Measurements from ENCODE around the gene FREY1. TPM values are rescaled to one million over a fixed set of nuclear protein-coding genes. Genes with fewer than 3 reads are reported as not detected.

Gene FREY1
- total RNA-seq, 1 experiment from 2014 or later, result 4.2 TPM

GRCh38 chr11:45933846-45934579 lies 26.9 kb upstream of the FREY1 start:
- intact Hi-C loops (cut with micrococcal nuclease; ENCODE audit: unreplicated experiment), result no loop called here
- Histone ChIP-seq H3K79me2 (ENCODE audit: low read depth) (no peaks in the 10 kb centered on the region), H3K9me3 (ENCODE audit: insufficient read depth, low read depth) (no peaks in the 10 kb centered on the region), H3K4me1 (replicated peaks; ENCODE audit: insufficient read depth) (0 out of 2 replicates have a peak, but pooled peaks cover 4% of the 10 kb centered on the region), H3F3A (ENCODE audit: insufficient read depth, low read depth) (no peaks in the 10 kb centered on the region), H3K4me3 (no peak overlapping the region), H3K9me2 (ENCODE audit: insufficient read depth) (no peaks in the 10 kb centered on the region), H3K4me2 (no peak overlapping the region), H3K27me3 (ENCODE audit: insufficient read depth, low read depth) (no peaks in the 10 kb centered on the region), H3K36me3 (ENCODE audit: low read depth) (0 out of 2 replicates have a peak, but pooled peaks cover 3% of the 10 kb centered on the region), H2AFZ (no peak overlapping the region), H3K27ac (no peak overlapping the region), H4K20me1 (ENCODE audit: insufficient read depth) (0 out of 2 replicates have a peak, but pooled peaks cover 4% of the 10 kb centered on the region)
- DNase-seq, result no peak
- POLR2A ChIA-PET (ENCODE audit: unreplicated experiment), result no interaction called here
- TF ChIP-seq CTCF (conservative IDR thresholded peaks at IDR 0.05) (no peak), EZH2 (IDR thresholded peaks at IDR 0.05; ENCODE audit: low read depth) (no peak)
- no TSS peak for BruUV-seq (replicated peaks)
- CTCF ChIA-PET, result interaction anchor here (0.6 kb wide), 1 partner anchor 499 kb away, joined by 3 read pairs; no protein-coding TSS in a partner anchor

- Histone ChIP-seq H3K27ac (no peak overlapping the region), H3K36me3 (ENCODE audit: low read depth) (0 out of 2 replicates have a peak, but pooled peaks cover 3% of the 10 kb centered on the region), H2AFZ (no peak overlapping the region), H3K4me2 (no peak overlapping the region), H4K20me1 (ENCODE audit: insufficient read depth) (0 out of 2 replicates have a peak, but pooled peaks cover 4% of the 10 kb centered on the region), H3K79me2 (ENCODE audit: low read depth) (no peaks in the 10 kb centered on the region), H3K9me3 (ENCODE audit: insufficient read depth, low read depth) (no peaks in the 10 kb centered on the region), H3K9me2 (ENCODE audit: insufficient read depth) (no peaks in the 10 kb centered on the region), H3K4me3 (no peak overlapping the region), H3F3A (ENCODE audit: insufficient read depth, low read depth) (no peaks in the 10 kb centered on the region), H3K27me3 (ENCODE audit: insufficient read depth, low read depth) (no peaks in the 10 kb centered on the region), H3K4me1 (replicated peaks; ENCODE audit: insufficient read depth) (0 out of 2 replicates have a peak, but pooled peaks cover 4% of the 10 kb centered on the region)
- ChIA-PET POLR2A (ENCODE audit: unreplicated experiment) (no interaction called here), CTCF (interaction anchor here (0.6 kb wide), 1 partner anchor 18 kb away, joined by 3 read pairs; no protein-coding TSS in a partner anchor)
- intact Hi-C loops (cut with micrococcal nuclease; ENCODE audit: unreplicated experiment), result no loop called here
- DNase-seq, result no peak
- TF ChIP-seq EZH2 (IDR thresholded peaks at IDR 0.05; ENCODE audit: low read depth) (no peak), CTCF (conservative IDR thresholded peaks at IDR 0.05) (no peak)
- BruUV-seq (replicated peaks), result TSS peak; percentile 10
These were observed 26.2 kb upstream of the FREY1 start for GRCh38 chr11:45933131-45933831.

GRCh38 chr11:45932217-45932616 lies 25.1 kb upstream of the FREY1 start:
- Histone ChIP-seq H3K79me2 (ENCODE audit: low read depth) (no peaks in the 10 kb centered on the region), H3K27me3 (ENCODE audit: insufficient read depth, low read depth) (no peaks in the 10 kb centered on the region), H3K4me1 (replicated peaks; ENCODE audit: insufficient read depth) (0 out of 2 replicates have a peak, but pooled peaks cover 4% of the 10 kb centered on the region), H3K4me3 (no peak overlapping the region), H3K27ac (no peak overlapping the region), H4K20me1 (ENCODE audit: insufficient read depth) (0 out of 2 replicates have a peak, but pooled peaks cover 4% of the 10 kb centered on the region), H3K4me2 (no peak overlapping the region), H3K36me3 (ENCODE audit: low read depth) (0 out of 2 replicates have a peak, but pooled peaks cover 3% of the 10 kb centered on the region), H3K9me3 (ENCODE audit: insufficient read depth, low read depth) (no peaks in the 10 kb centered on the region), H3F3A (ENCODE audit: insufficient read depth, low read depth) (no peaks in the 10 kb centered on the region), H3K9me2 (ENCODE audit: insufficient read depth) (no peaks in the 10 kb centered on the region), H2AFZ (no peak overlapping the region)
- no peak for TF ChIP-seq CTCF (conservative IDR thresholded peaks at IDR 0.05)
- intact Hi-C loops (cut with micrococcal nuclease; ENCODE audit: unreplicated experiment), result no loop called here
- no TSS peak for BruUV-seq (replicated peaks)
- ChIA-PET CTCF (no interaction called here), POLR2A (ENCODE audit: unreplicated experiment) (no interaction called here)
- no peak for DNase-seq

Data from PC-9 (cell line).